ENCODE data around the gene FBXW8.

FBXW8 gene

DNA sequence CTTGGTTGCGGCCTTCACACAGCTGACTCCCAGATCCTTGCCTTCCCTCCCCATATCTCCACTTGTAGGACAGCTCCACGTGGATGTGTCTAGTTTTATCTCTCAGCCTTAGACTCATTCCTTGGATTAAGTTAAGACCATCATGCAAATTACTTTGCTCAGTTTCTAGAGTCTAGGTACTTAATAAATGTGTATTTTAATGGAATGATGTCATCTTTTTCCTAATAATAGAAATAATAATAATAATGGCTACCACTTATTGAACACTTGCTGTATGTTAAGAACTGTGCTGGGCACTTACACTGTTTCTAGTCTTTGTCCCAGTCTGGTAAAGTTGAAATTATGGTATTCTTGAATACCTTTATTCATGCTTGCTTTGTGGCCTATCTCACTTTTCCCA, 37.5 kb downstream of the FBXW8 start (continued):
- TF ChIP-seq, protein P1, sequence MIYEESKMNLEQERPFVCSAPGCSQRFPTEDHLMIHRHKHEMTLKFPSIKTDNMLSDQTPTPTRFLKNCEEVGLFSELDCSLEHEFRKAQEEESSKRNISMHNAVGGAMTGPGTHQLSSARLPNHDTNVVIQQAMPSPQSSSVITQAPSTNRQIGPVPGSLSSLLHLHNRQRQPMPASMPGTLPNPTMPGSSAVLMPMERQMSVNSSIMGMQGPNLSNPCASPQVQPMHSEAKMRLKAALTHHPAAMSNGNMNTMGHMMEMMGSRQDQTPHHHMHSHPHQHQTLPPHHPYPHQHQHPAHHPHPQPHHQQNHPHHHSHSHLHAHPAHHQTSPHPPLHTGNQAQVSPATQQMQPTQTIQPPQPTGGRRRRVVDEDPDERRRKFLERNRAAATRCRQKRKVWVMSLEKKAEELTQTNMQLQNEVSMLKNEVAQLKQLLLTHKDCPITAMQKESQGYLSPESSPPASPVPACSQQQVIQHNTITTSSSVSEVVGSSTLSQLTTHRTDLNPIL (CRISPR knock-in tag; IDR thresholded peaks at IDR 0.05; ENCODE audit: low read depth) = no peak
- TF ChIP-seq OSR1 (CRISPR knock-in tag; IDR thresholded peaks at IDR 0.05) = no peak
- TF ChIP-seq PATZ1 (CRISPR knock-in tag; IDR thresholded peaks at IDR 0.05; ENCODE audit: borderline replicate concordance) = no peak
- no peak for TF ChIP-seq PPARA (CRISPR knock-in tag; IDR thresholded peaks at IDR 0.05; ENCODE audit: borderline replicate concordance)
- no peak for TF ChIP-seq TCF4 (CRISPR knock-in tag; IDR thresholded peaks at IDR 0.05; ENCODE audit: borderline replicate concordance)
- no peak for TF ChIP-seq ARNTL (CRISPR knock-in tag; IDR thresholded peaks at IDR 0.05; ENCODE audit: borderline replicate concordance, low read depth)

- TF ChIP-seq PATZ1 (CRISPR knock-in tag; IDR thresholded peaks at IDR 0.05; ENCODE audit: borderline replicate concordance) = no peak
- no peak for TF ChIP-seq ZNF565 (CRISPR knock-in tag; conservative IDR thresholded peaks at IDR 0.05; ENCODE audit: low read depth)
- TF ChIP-seq ZNF70 (CRISPR knock-in tag; IDR thresholded peaks at IDR 0.05) = no peak
- TF ChIP-seq, protein P2, sequence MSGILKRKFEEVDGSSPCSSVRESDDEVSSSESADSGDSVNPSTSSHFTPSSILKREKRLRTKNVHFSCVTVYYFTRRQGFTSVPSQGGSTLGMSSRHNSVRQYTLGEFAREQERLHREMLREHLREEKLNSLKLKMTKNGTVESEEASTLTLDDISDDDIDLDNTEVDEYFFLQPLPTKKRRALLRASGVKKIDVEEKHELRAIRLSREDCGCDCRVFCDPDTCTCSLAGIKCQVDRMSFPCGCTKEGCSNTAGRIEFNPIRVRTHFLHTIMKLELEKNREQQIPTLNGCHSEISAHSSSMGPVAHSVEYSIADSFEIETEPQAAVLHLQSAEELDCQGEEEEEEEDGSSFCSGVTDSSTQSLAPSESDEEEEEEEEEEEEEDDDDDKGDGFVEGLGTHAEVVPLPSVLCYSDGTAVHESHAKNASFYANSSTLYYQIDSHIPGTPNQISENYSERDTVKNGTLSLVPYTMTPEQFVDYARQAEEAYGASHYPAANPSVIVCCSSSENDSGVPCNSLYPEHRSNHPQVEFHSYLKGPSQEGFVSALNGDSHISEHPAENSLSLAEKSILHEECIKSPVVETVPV (CRISPR knock-in tag; IDR thresholded peaks at IDR 0.05) = no peak
- TF ChIP-seq ZFP30 (CRISPR knock-in tag; IDR thresholded peaks at IDR 0.05) = no peak
- TF ChIP-seq ZFP3 (CRISPR knock-in tag; IDR thresholded peaks at IDR 0.05) = no peak
- TF ChIP-seq ZC3H10 (CRISPR knock-in tag; IDR thresholded peaks at IDR 0.05) = no peak
- TF ChIP-seq, protein P1 (CRISPR knock-in tag; IDR thresholded peaks at IDR 0.05; ENCODE audit: low read depth) = no peak
- TF ChIP-seq SNAI2 (CRISPR knock-in tag; IDR thresholded peaks at IDR 0.05) = no peak
- no peak for TF ChIP-seq POU6F1 (CRISPR knock-in tag; IDR thresholded peaks at IDR 0.05; ENCODE audit: borderline replicate concordance, low read depth)
- no peak for TF ChIP-seq ZNF8 (CRISPR knock-in tag; IDR thresholded peaks at IDR 0.05)
- TF ChIP-seq GLIS3 (CRISPR knock-in tag; IDR thresholded peaks at IDR 0.05) = no peak
- no peak for TF ChIP-seq OSR1 (CRISPR knock-in tag; IDR thresholded peaks at IDR 0.05)
- no peak for TF ChIP-seq ESRRG (CRISPR knock-in tag; IDR thresholded peaks at IDR 0.05)
- no peak for TF ChIP-seq ARNTL (CRISPR knock-in tag; IDR thresholded peaks at IDR 0.05; ENCODE audit: borderline replicate concordance, low read depth)
- TF ChIP-seq ISL1 (CRISPR knock-in tag; IDR thresholded peaks at IDR 0.05) = no peak
- TF ChIP-seq CSDC2 (CRISPR knock-in tag; IDR thresholded peaks at IDR 0.05) = no peak
- no peak for TF ChIP-seq TCF4 (CRISPR knock-in tag; IDR thresholded peaks at IDR 0.05; ENCODE audit: borderline replicate concordance)
- TF ChIP-seq RARB (CRISPR knock-in tag; IDR thresholded peaks at IDR 0.05) = no peak
- no peak for ATAC-seq
These were observed 40.0 kb downstream of the FBXW8 start for GRCh38 chr12:116950628-116951325.
